NCI-H128 (cell line): ENCODE results near the gene UBAP1.
"Not testable (repeated sequence)": the region's sequence is repeated elsewhere in the genome, so short reads cannot be mapped to it uniquely, and the experiment has no call there.

Experiments used
- DNase-seq: peaks from one replicate; lab custom pipeline; 2025; ENCODE audit not compliant: unreplicated experiment; lab: John Stamatoyannopoulos, UW

Gene UBAP1

DNA sequence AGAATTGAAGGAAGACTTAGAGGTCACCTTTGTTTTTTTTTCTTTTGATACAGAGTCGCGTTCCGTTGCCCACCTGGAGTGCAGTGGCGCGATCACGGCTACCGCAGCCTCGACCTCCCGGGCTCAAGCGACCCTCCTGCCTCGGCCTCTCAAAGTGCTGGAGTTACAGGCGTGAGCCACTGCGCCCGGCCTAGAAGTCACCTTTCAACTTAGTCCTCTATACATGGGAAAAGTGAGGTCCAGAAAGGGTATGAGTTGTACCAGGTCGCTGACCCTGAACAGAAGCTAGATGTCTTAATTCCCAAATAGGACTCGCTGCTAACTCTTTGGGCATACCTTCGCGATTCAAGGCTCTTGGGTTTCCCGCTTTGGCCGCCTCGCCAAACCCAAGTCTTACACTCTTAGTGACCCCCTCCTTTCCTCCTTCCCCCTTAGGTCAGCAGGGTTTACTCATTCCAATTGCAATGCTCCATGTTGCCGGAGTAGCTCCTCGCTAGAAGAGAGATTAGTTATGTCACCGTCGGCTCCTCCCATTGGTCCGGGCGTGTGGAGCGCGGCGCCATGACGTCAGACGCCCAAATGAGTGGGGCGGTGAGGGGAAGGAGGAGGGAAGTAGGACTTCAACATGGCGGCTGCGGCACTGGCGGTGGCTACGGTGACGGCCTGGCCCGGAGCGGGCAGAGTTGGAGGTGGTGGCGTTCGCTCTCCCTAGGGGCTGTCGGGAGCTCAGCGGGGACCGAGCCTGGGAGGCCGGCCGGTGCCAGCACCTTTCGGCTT, at the start of gene UBAP1:
Gene UBAP1, plus strand, starts transcription at position 608 of the 777 bp plus-strand sequence. CDS start 41,872 bp downstream, outside the sequence.
- DNase-seq, result peak; percentile 87

DNA sequence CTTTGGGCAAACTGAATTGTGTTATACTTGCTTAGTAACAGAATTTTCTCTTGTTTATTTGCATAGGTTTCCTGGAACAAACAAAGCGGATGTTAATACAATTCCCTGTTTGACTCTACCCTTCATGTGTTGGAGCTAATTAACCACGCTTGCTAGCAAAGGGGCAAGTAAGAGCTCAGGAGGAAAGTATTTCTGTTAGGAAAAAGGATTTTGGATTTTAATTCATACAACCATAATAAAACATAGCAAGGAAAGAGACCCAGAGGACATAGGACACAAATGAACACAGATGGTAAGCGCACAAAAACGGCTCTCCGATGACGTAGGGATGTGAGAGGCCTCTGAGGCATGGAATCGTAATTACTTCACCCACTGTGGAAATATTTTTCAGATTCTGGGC, 47.3 kb upstream of the UBAP1 start:
- no peak for DNase-seq

DNA sequence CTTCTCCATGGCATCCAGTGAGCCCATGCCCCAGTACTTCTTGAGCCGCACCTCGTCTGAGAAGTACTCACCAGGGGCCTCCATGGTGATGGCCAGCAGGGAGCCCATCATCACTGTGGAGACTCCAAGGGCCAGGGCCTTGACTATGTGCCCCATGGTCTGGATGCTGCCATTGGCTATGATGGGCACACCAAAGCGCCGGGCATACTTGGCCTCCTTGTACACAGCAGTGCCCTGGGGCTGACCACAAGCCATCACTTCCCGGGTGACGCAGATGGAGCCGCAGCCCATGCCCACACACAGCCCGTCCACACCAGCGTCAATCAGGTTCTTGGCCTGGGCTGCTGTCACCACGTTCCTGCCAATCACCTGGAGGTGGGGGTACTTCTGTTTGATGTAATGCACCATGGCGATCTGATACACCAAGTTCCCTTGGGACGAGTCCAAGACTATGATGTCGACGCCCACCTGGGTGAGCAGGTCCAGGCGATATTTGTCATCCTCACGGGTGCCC, 45.4 kb upstream of the UBAP1 start:
- DNase-seq, result no peak

DNA sequence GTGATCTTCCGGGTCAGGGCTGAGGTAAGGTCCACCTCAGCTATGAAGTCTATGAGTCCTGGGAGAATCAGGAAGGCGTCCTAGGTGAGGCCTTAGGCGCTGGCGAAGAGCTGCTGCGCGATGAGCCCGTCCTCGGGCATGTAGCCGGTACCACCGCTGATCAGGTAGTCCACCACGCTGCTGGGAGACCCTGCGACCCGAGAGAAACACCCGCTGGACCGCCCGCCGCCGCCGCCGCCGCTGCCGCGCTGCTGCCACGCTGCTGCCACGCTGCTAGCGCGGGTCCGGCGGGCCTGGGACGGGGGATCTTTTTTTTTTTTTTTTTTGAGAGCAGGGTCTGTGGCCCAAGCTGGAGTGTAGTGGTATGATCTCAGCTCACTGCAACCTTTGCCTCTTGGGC, 44.3 kb upstream of the UBAP1 start:
- no peak for DNase-seq

DNA sequence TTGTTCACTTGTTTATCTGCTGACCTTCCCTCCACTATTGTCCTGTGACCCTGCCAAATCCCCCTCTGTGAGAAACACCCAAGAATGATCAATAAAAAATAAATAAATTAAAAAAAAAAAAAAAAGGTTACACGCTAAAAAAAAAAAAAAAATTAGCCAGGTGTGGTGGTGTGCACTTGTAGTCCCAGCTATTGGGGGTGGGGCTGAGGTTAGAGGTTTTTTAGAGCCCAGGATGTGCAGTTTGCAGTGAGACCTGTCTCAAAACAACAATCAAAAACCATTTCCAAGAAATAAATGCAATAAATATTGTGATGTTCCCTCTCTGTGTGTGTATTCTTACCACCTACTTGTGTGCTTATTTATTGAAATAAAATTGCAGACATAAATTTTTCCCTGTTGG, 40.2 kb upstream of the UBAP1 start:
- not testable (repeated sequence) for DNase-seq

DNA sequence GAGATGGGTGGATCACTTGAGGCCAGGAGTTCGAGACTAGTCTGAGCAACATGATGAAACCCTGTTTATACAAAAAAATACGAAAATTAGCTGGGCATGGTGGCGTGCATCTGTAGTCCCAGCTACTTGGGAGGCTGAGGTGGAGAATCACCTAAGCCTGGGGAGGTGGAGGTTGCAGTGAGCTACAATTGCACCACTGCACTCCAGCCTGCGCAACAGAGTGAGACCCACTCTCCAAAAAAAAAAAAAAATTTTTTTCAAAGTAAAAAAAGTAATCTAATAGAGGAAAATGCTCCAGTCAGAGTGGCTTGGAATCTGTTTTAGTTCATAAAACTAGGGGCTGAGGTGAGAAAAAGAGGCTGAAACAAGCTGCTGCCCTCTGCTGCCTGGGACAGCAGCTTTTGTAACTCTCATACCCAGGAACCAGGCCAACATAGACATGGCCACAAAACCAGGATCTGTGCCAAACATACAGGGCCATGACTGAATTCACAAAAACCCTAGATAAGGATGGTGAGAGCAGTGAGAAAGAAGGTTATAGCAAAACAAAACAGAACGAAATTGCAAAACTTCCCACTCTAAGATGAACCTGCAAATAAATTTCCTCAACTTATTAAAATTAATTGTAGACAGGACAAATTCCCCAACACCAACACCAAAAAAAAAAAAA, 39.2 kb upstream of the UBAP1 start:
- no peak for DNase-seq

DNA sequence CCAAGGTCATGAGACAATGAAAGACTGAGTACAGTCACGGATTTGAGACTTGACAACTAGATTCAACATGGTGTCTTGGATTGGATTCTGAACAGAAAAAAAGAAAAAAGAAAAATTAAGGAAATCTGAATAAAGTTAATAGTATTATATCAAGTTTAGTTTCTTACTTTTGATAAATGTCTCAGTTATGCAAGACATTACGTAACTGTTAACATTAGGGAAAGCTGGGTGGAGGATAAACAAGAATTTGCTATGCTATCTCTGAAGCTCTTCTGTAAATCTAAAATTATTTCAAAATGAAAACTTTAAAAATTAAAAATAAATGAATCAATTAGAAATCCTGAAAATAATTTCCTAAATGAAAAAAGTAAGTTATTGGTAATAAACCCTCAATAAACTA, 38.0 kb upstream of the UBAP1 start:
- no peak for DNase-seq

DNA sequence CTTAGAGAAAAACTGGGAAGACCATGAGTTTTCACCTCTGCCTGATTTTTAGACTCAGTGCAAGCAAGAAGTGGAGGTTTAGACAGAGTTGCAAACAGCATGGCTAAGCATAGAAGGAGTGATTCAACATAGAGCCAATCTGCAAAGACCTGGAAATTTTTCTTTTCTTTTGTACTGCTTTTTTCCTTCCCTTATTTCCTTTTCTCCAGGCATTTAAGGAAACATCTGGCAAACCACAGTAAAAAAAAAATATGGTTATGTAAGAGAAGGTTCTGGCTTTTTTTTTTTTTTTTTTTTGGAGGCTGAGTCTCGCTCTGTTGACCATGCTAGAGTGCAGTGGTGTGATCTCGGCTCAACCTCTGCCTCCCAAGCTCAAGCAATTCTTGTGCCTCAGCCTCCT, 35.7 kb upstream of the UBAP1 start:
- no peak for DNase-seq

DNA sequence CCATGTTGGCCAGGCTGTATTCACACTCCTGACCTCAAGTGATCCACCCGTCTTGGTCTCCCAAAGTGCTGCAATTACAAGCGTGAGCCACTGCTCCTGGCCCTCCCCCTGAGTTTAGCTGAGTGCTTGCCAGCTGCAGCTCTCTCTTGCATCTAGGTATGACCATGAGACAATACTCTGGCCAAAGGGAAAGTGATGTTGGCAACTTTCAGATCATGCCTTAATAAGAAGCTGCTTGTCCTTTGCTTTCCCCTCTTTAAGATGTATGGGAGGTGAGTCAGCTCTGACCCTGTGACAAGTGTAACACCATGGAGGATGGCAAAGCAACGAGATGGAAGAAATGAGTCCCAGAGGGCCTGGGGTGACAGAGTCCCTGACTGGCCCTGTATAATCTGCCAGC, 33.7 kb upstream of the UBAP1 start:
- no peak for DNase-seq

DNA sequence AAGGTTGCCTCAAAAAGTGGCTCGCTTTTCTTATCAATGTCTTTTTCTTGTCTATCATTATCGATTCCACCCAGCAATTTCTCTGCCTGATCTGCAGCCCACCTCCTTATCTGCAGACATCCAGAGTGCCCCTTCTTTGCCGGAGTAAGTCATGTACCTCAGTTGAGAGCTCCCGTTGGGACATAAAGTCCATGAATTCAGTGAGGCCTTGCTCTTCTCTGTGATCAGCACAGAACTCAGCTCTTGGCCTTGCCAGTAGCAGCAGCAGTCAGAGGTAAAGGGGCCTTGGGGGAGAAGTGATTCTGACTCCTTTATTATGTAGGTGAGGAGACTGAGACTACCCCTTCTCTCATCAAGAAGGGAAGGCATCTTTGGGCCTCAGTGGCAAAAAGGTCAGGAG, 27.4 kb upstream of the UBAP1 start:
- no peak for DNase-seq

DNA sequence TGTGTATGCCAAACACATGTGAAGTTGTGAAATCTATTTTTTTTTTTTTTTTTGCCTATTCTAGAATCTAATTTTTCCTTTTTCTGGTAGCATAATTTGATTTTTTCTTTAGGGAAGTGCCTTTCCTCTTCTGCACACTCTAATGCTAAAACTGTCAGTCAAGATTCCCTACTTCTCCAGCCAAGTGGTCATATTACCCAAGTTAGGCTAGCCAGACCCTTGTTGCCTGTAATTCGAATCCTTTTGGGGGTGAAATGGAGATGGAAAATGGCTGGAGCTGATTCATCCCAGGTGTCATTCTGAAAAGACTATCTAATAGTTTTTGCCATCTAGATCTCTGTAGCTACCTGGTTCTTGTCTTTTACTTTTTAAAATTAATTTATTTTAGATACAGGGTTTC, 24.8 kb upstream of the UBAP1 start:
- DNase-seq, result no peak

DNA sequence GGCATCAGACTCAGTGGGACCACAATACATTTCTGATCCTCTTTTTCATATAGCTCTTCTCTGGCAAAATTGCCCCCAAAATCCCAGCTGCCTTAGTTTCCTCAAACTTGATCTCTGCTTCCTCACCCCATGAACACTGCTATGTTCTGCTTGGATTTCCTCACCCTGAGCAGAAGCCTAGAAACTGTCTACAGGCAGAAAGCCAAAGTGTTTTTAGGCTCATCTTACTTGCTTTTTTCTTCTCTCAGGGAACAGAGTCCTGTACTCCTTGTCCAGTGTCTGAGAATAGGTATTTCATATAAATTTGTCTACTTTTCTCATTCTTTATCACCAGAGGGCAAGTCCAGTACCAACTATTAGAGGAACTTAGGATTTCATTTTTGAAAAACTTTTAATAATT, 21.5 kb upstream of the UBAP1 start:
- DNase-seq, result no peak

DNA sequence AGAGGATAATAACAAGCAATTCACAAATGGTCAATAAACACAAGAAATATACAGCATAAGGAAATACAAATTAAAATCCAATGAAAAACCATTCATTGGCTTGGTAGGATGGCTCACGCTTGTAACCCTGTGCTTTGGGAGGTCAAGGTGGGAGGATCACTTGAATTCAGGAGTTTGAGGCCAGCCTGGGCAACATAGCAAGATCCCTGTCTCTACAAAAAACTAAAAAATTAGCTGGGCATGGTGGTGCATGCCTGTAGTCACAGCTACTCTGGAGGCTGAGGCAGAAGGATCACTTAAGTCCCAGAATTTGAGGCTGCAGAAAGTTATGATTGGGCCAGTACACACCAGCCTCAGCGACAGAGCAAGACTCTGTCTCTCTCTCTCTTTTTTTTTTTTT, 20.9 kb upstream of the UBAP1 start:
- DNase-seq, result no peak

DNA sequence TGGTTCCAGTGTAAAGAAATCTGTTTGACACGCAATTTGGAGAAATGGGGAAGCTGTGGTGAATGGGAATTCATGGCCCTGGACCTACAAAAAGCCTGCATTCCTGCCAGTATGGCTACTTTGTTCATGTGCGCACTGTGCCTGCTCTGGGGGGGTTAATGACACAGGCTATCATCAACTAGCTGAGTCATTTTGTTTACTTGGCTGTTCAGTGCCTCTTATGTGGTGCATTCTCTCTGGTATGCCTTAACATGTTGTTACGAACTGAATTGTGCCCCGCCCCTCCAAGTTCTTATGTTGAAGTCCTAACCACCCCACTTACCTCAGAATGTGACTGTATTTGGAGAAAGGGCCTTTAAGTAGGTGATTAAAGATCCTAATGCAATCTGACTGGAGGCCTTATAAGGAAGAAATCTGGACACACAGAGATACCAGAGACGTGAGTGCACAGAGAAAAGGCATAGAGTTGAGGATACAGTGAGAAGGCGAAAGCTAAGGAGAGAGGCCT, 20.4 kb upstream of the UBAP1 start:
- DNase-seq, result peak; percentile 55

DNA sequence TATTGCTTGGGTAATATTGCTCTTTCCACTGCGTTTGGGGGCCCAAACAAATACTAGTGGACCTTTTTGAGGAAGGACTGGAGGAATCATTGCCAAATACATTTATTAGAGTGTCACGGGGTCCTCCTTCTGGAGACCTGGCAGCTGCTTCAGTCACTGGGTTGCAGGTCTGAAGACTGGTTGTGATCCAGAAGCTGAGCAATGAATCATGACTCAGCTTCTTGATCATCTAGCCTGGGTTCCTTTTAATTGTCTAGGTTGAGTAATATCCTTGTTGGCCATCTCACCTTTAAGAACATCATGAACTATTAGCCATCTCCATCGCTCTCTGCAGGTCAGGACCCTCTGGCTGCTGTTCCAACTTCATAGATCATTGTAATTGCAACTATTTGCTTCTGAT, 15.4 kb upstream of the UBAP1 start:
- no peak for DNase-seq

DNA sequence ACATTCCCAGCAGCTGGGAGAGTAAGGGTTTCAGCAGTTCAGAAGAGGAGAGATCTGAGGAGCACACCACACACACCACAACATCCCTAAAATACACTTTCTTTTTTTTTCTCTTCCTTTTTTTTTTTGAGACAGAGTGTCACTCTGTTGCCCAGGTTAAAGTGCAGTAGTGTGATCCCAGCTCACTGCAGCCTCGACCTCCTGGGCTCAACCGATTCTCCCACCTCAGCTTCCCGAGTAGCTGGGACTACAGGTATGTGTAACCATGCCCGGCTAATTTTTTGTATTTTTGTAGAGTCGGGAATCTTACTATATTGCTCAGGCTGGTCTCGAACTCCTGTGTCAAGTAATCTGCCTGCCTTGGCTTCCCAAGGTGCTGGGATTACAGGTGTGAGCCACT, 9.7 kb upstream of the UBAP1 start:
- DNase-seq, result no peak

DNA sequence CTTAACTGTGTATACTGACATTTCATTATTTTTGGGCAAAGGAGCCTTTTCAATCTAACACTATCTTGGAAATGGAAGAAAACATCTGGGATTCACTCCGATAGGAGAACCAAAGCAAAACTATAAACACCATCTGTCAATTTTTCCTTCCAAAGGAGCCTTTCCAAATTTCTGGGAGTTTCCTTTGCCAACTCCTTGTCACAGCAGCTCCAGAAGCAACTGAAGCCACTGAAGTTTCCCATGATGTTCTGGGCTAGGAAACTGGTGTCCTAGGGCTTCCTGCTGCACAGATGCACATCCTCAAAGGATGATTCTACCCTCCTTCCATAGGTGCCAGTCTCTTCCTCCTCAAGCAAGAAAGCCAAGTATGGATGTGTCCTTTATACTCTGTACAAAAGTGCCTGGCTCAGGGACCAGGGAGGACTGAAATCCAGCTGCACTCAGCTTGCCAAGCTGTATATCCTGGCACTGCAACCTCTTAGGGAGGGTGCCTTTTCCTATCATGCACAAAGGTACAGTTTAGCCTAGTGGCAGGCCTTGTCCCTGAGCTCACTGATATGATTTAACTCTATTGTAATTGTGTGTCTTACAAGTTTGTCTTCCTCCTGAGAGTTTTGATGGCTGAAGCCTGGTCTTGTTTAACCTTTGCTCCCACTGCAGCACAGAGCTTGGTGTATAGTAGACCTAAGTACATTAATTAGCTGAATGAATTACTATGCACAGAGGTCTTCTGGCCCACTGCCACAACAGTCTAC, 8.4 kb upstream of the UBAP1 start:
- no peak for DNase-seq

DNA sequence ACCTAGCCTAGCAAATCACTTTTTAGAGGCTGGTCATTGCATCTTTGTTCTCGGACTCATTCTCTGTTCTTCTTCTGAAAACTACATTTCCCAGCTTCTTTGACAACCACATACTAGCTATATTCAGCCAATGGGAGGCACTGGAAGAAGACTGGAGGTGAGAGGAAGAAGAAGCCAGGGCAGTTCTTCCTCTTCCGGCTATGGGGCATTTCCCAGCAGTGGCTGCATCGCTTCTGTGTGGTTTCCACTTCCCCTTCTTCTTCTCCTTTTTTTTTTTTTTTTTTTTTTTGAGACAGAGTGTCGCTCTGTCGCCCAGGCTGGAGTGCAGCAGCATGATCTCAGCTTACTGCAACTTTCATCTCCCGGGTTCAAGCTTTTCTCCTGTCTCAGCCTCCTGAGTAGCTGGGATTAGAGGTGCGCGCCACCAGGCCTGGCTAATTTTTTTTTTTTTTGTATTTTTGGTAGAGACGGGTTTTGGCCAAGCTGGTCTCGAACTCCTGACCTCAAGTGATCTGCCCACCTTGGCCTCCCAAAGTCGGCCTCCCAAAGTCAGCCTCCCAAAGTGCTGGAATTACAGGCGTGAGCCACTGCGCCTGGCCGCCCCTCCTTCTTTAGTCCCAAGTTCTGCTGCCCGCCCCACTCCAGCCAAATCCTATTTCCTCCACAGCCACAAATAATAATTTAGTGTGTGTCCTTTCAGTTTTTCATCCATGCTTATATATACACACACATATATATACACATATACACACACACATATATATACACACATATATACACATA, 6.9 kb upstream of the UBAP1 start:
- DNase-seq, result no peak

DNA sequence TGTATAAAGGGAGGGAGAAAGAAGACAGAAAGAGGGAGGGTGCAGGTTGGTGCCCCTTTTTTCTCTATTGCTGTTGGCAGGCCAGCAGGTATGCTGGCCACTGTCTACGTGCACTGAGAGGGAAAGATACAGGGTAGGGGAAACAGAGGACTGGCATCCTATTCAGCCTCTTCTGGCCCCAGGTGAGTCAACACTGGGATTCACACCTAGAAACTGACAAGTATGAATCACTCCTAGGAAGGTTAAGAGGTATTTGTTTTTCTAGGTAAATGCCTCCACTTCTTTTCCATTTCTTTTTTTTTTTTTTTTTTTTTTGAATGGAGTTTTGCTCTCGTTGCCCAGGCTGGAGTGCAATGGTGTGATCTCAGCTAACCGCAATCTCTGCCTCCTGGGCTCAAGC, 2.8 kb upstream of the UBAP1 start:
- DNase-seq, result no peak

DNA sequence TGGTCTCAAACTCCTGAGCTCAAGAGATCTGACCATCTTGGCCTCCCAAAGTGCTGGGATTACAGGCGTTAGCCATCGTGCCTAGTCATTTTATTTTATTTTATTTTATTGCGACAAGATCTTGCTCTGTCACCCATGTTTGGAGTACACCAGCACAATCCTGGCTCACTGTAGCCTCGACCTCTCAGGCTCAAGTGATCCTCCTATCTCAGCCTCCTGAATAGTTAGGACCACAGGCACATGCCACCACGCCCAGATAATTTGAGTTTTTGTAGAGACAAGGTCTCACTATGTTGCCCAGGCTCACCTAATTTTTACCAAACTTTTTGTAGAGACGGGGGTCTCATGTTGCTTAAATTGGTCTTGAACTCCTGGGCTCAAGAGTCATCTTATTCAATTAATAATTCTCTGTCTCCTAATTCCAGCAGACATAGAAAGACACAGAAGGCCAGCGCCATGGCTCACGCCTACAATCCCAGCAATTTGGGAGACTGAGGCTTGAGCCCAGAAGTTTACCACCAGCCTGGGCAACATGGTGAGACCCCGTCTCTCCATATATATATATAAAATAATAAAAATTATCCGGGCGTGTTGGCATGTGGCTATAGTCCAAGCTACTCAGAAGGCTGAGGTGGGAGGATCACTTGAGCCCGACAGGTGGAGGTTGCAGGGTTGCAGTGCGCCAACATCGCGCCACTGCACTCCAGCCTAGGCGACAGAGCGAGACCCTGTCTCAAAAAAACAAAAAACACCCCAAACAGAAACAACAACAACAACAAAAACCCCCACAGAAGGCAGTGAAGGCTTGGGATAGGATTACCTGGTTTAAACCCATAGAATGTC, 1.0 kb upstream of the UBAP1 start:
- no peak for DNase-seq
